Transverse colon (tissue), 4 donors: ENCODE data around the gene SPATA2.

Experiments used
- CTCF ChIP-seq, 5 experiments: fragments of 200-600 bp in 3 of 5; fragments of 450-650 bp in 2 of 5; sonication (generic) in 3 of 5; IDR thresholded peaks; 1 replicate in 2 of 5; 2 replicates in 3 of 5; pipeline ENCODE4 v1.5.1; 2016 to 2017; ENCODE audit warnings: antibody characterized with exemption in 5 of 5, inconsistent platforms in 3 of 5, mild to moderate bottlenecking in 2 of 5, moderate library complexity in 1 of 5
- EP300 ChIP-seq: sonication (generic); formaldehyde crosslinking; IDR thresholded peaks from one replicate; pipeline ENCODE4 v1.6.1; 2017; ENCODE audit warnings: antibody characterized with exemption, low read depth
- POLR2A ChIP-seq: fragments of 450-650 bp; IDR thresholded peaks from one replicate; pipeline ENCODE4 v1.6.1; 2016; ENCODE audit warnings: antibody characterized with exemption, mild to moderate bottlenecking, moderate library complexity
- POLR2AphosphoS5 ChIP-seq, 3 donors: sonication (generic); formaldehyde crosslinking; IDR thresholded peaks; one replicate each; pipeline ENCODE4 v1.6.1; 2016; ENCODE audit warnings: antibody characterized with exemption in 3 of 3

- TF ChIP-seq CTCF (IDR thresholded peaks at IDR 0.05) (no peak), EP300 (no peak), POLR2A (no peak), POLR2AphosphoS5 (IDR thresholded peaks at IDR 0.05) (no peak)
Measured at GRCh38 chr20:49907405-49908257, 7.7 kb downstream of the SPATA2 start.
